Kidney (tissue), 14 donors: ENCODE data around the gene FANCE. TPM values are rescaled to one million over a fixed set of nuclear protein-coding genes. Genes with fewer than 3 reads are reported as not detected.

Source experiments
- DNase-seq, 5 donors: peaks; one replicate each; pipeline ENCODE4 v3.0.0-alpha.2; 2013 to 2020
- FAIRE-seq: peaks from 2 replicates; lab custom pipeline; 2012; peaks lifted over from hg19 to GRCh38; lab: Jason Lieb, UNC
- H3K27ac ChIP-seq, 2 donors: one replicate each; pipeline ENCODE4 v1.7.0; 2013; ENCODE audit warnings: low read depth in 2 of 2, low read length in 2 of 2, inconsistent platforms in 1 of 2
- H3K27me3 ChIP-seq: one replicate; pipeline ENCODE4 v1.7.1; 2013; ENCODE audit warnings: low read length, inconsistent platforms; ENCODE audit not compliant: control insufficient read depth, insufficient read depth
- H3K36me3 ChIP-seq, 3 donors: one replicate each; pipeline versions ENCODE4 v1.7.0 to v1.7.1; 2013; ENCODE audit warnings: low read length in 3 of 3, control low read depth in 1 of 3, inconsistent platforms in 1 of 3; ENCODE audit not compliant: insufficient read depth in 3 of 3, control insufficient read depth in 2 of 3
- H3K4me1 ChIP-seq, 3 donors: one replicate each; pipeline versions ENCODE4 v1.7.0 to v1.7.1; 2013; ENCODE audit warnings: low read length in 3 of 3, inconsistent platforms in 1 of 3, low read depth in 1 of 3; ENCODE audit not compliant: control insufficient read depth in 2 of 3, insufficient read depth in 2 of 3
- H3K4me3 ChIP-seq, 3 donors: one replicate each; pipeline versions ENCODE4 v1.7.0 to v1.8.1; 2013; ENCODE audit warnings: low read length in 3 of 3, control low read depth in 1 of 3, inconsistent platforms in 1 of 3
- H3K9ac ChIP-seq, 3 donors: one replicate each; pipeline versions ENCODE4 v1.7.0 to v1.7.1; 2013; ENCODE audit warnings: low read length in 3 of 3, control low read depth in 1 of 3, inconsistent platforms in 1 of 3
- H3K9me3 ChIP-seq, 3 donors: one replicate each; pipeline versions ENCODE4 v1.7.0 to v1.7.1; 2013; ENCODE audit warnings: low read length in 3 of 3, control low read depth in 1 of 3, inconsistent platforms in 1 of 3; ENCODE audit not compliant: control insufficient read depth in 2 of 3, insufficient read depth in 1 of 3
- CTCF ChIP-seq: IDR thresholded peaks from 3 replicates; pipeline ENCODE4 v1.5.1; 2012; ENCODE audit warnings: mild to moderate bottlenecking, moderate library complexity, borderline replicate concordance; ENCODE audit not compliant: insufficient read depth; ENCODE audit errors: extremely low read depth
- intact Hi-C: fragments of 100-400 bp; cut with DNase I; formaldehyde crosslinking; loops from one replicate; pipeline ENCODE4 v1.11.1; 2022
- polyA plus RNA-seq: library from polyadenylated mRNA; stranded (reverse); fragments of 350-450 nt; fragmentation: Illumina TruSeq; extraction: RNeasy Lipid Tissue Mini Kit (QIAGEN cat#74804); gene quantifications from one replicate; pipeline ENCODE4 v1.2.3, GENCODE V29; 2014; ENCODE audit warnings: low read depth, low replicate concordance; ENCODE audit not compliant: insufficient read depth
- total RNA-seq: library from RNA; stranded (reverse); fragmentation: NEBNext Ultra II Directional; extraction: Animal tissue kit (Norgen Biotek cat#: 25700); gene quantifications from one replicate; pipeline ENCODE4 v1.2.1, GENCODE V29; 2021
- donor health status: control.
- donor health status: control.
- donor health status: control.
- donor health status: control.
- donor health status: control.
- donor health status: DM: yes; HTN: yes; CAD: no.
- donor health status: Normal renal cell carcinoma (clear cell type).

Gene FANCE
- total and polyA plus RNA-seq, 2 donors from 2014 or later, result 1.2 to 2.7 TPM

GRCh38 chr6:35461270-35461669 is 9.1 kb downstream of the FANCE start:
- Histone ChIP-seq H3K4me1 (no peaks in the 10 kb centered on the region), H3K9me3 (no peaks in the 10 kb centered on the region), H3K27me3 (no peaks in the 10 kb centered on the region), H3K27ac (no peak overlapping the region), H3K36me3 (peaks cover 0 to 2% (median 0%) of the 10 kb centered on the region in 3 donors), H3K9ac (no peak overlapping the region), H3K4me3 (no peak overlapping the region)
- intact Hi-C loops, result no loop called here
- DNase-seq (no peak), FAIRE-seq (no peak)
- no peak for TF ChIP-seq CTCF

- FAIRE-seq, result no peak
- TF ChIP-seq CTCF, result no peak
- Histone ChIP-seq H3K36me3 (peaks cover 0 to 2% (median 0%) of the 10 kb centered on the region in 3 donors), H3K27ac (no peak overlapping the region), H3K27me3 (no peaks in the 10 kb centered on the region), H3K9ac (no peak overlapping the region), H3K9me3 (no peaks in the 10 kb centered on the region), H3K4me3 (no peak overlapping the region), H3K4me1 (peaks cover 0 to 6% (median 4%) of the 10 kb centered on the region in 3 donors)
- DNase-seq, result no peak
- intact Hi-C loops, result no loop called here
These were observed 11.2 kb downstream of the FANCE start for GRCh38 chr6:35463292-35463691.

GRCh38 chr6:35465646-35466045 is 13.5 kb downstream of the FANCE start:
- intact Hi-C loops, result no loop called here

More at GRCh38 chr6:35465646-35466045, 13.5 kb downstream of the FANCE start:
- Histone ChIP-seq H3K9me3 (no peaks in the 10 kb centered on the region), H3K27ac (no peak overlapping the region), H3K4me1 (peaks cover 3 to 14% (median 9%) of the 10 kb centered on the region in 3 donors), H3K27me3 (no peaks in the 10 kb centered on the region), H3K36me3 (peaks cover 0 to 10% (median 3%) of the 10 kb centered on the region in 3 donors), H3K9ac (no peak overlapping the region), H3K4me3 (no peak overlapping the region)
- FAIRE-seq (no peak), DNase-seq (no peak)
- no peak for TF ChIP-seq CTCF
